Upper lobe of left lung (tissue), 6 donors: ENCODE measurements around the gene MLH1. TPM values are rescaled to one million over a fixed set of nuclear protein-coding genes. Genes with fewer than 3 reads are reported as not detected.

ENCODE experiments used
- ATAC-seq, 2 donors: fragments of 200-7000 bp; cut with Tn5 transposase; one replicate each; pipeline ENCODE4 v1.9.1; 2022; ENCODE audit warnings: mild to moderate bottlenecking in 2 of 2, moderate library complexity in 2 of 2; ENCODE audit not compliant: low FRiP score in 2 of 2
- DNase-seq, 2 donors: peaks; one replicate each; pipeline ENCODE4 v3.0.0-alpha.2; 2019 to 2020
- H3K27ac ChIP-seq, 4 donors: fragments of 200-600 bp; sonication (generic); one replicate each; pipeline ENCODE4 v1.5.1; 2016 to 2019
- H3K27me3 ChIP-seq, 4 donors: fragments of 200-600 bp; sonication (generic); one replicate each; pipeline ENCODE4 v1.5.1; 2017 to 2019
- H3K36me3 ChIP-seq, 4 donors: fragments of 200-600 bp; sonication (generic); one replicate each; pipeline ENCODE4 v1.5.1; 2016 to 2019
- H3K4me1 ChIP-seq, 4 donors: fragments of 200-600 bp; sonication (generic); one replicate each; pipeline ENCODE4 v1.5.1; 2018 to 2019
- H3K4me3 ChIP-seq, 4 donors: fragments of 200-600 bp; sonication (generic); one replicate each; pipeline ENCODE4 v1.5.1; 2017 to 2019; ENCODE audit warnings: mild to moderate bottlenecking in 2 of 4, moderate library complexity in 1 of 4
- H3K9me3 ChIP-seq, 4 donors: fragments of 200-600 bp; sonication (generic); one replicate each; pipeline ENCODE4 v1.5.1; 2018 to 2019
- EP300 ChIP-seq, 4 donors: sonication (generic); formaldehyde crosslinking; IDR thresholded peaks; one replicate each; pipeline ENCODE4 v1.5.1; 2017; ENCODE audit warnings: antibody characterized with exemption in 4 of 4, control low read depth in 2 of 4
- POLR2A ChIP-seq, 4 donors: fragments of 450-650 bp; IDR thresholded peaks; one replicate each; pipeline ENCODE4 v1.5.1; 2016 to 2017; ENCODE audit warnings: antibody characterized with exemption in 4 of 4, mild to moderate bottlenecking in 2 of 4
- POLR2AphosphoS5 ChIP-seq, 2 donors: sonication (generic); formaldehyde crosslinking; IDR thresholded peaks; one replicate each; pipeline ENCODE4 v1.5.1; 2017; ENCODE audit warnings: antibody characterized with exemption in 2 of 2
- WGBS, 2 donors: methylation state at CpG; one replicate each; pipeline ENCODE4 v1.1.5; 2017 to 2018; 5-methylcytosine and 5-hydroxymethylcytosine counted together
- total RNA-seq, 6 donors: library from RNA; depleted of rRNA in 4 of 6; stranded (reverse); fragments of >200 nt in 4 of 6; gene quantifications; one replicate each; pipeline versions ENCODE4 v1.1.0 to v1.2.1, GENCODE V29; 2016 to 2021
- TF ChIP-seq, protein P1 (sequence below), 6 experiments: fragments of 450-650 bp in 4 of 6; fragments of 200-600 bp in 2 of 6; sonication (generic) in 2 of 6; IDR thresholded peaks; one replicate each; pipeline ENCODE4 v1.5.1; 2016 to 2019; ENCODE audit warnings: antibody characterized with exemption in 6 of 6
- donor health status: DM: no; HTN: no; CAD: no; lungs with moderate emphysema.
- donor health status: DM: no; HTN: yes; CAD: no; lungs with severe emphysema.

The MLH1 gene
- total RNA-seq, 6 donors from 2014 or later = 31.7 to 97.4 (median 37.2) TPM

DNA sequence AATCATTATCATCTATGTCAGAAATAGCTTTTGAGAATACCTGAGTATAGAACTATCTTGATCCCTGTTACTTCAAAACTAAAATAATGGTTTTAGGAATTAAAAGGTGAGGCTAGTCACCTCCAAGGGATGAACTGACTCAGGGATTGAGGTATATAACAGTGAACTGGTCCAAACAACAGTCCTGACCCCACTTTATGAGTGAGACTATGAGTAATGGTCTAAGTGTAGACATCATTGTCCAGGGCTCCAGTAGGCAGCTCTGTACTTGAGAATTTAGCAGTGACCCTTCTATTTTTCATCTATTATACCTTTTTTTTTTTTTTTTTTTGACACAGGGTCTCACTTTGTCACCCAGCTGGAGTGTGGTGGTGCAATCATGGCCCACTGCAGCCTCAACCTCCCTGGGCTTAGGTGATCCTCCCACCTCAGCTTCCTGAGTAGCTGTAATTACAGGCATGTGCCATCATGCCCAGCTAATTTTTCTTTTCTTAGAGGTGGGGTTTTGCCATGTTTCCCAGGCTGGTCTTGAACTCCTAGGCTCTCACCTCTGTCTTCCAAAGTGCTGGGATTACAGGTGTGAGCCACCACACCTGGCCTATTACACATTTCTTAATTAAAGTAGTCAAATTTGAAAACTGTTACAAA is 36.3 kb downstream of the MLH1 start:
- Histone ChIP-seq H3K4me3 (no peak overlapping the region), H3K27ac (peak overlapping the region in 3 of 4 donors; percentile 3 to 72 (median 63)), H3K4me1 (peaks cover 0 to 9% (median 5%) of the 10 kb centered on the region in 4 donors), H3K27me3 (no peaks in the 10 kb centered on the region), H3K36me3 (peaks cover 9 to 84% (median 43%) of the 10 kb centered on the region in 4 donors), H3K9me3 (no peaks in the 10 kb centered on the region)
- DNase-seq = no peak
- ATAC-seq = no peak
- no peak for TF ChIP-seq POLR2A (IDR thresholded peaks at IDR 0.05)
- no peak for TF ChIP-seq POLR2AphosphoS5 (IDR thresholded peaks at IDR 0.05)
- TF ChIP-seq, protein P1, sequence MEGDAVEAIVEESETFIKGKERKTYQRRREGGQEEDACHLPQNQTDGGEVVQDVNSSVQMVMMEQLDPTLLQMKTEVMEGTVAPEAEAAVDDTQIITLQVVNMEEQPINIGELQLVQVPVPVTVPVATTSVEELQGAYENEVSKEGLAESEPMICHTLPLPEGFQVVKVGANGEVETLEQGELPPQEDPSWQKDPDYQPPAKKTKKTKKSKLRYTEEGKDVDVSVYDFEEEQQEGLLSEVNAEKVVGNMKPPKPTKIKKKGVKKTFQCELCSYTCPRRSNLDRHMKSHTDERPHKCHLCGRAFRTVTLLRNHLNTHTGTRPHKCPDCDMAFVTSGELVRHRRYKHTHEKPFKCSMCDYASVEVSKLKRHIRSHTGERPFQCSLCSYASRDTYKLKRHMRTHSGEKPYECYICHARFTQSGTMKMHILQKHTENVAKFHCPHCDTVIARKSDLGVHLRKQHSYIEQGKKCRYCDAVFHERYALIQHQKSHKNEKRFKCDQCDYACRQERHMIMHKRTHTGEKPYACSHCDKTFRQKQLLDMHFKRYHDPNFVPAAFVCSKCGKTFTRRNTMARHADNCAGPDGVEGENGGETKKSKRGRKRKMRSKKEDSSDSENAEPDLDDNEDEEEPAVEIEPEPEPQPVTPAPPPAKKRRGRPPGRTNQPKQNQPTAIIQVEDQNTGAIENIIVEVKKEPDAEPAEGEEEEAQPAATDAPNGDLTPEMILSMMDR (IDR thresholded peaks at IDR 0.05) = no peak
- TF ChIP-seq EP300 (IDR thresholded peaks at IDR 0.05) = no peak

DNA sequence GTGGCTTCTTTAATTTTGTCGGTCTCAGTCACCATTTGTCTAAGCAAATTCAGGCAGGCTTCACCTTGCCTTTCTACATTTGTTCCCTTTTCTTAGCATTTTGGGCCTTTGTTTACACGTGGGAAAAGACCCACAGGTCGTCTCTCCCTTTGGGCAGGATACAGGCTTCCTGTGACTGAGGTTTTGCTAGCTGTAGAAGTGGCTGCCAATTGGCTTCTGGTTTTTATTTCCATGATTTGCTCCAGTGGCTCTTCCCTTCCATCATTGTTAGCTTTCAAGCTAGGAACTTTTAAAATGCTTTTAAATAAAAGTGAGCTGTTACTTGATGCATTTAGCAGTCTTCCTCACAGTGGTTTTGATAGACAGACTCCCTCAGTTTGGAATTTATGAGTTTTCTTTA is 37.3 kb downstream of the MLH1 start:
- no peaks in the 10 kb centered on the region for H3K27me3 ChIP-seq
- H3K27ac ChIP-seq = peak overlapping the region in 3 of 4 donors; percentile 0 to 63 (median 40)
- H3K9me3 ChIP-seq = no peaks in the 10 kb centered on the region
- WGBS, 2 donors = 42 to 54% methylated on average over 3 of the region's 3 CpGs
- ATAC-seq (no peak), DNase-seq (no peak)
- peaks cover 9 to 91% (median 48%) of the 10 kb centered on the region in 4 donors for H3K36me3 ChIP-seq
- H3K4me1 ChIP-seq = peaks cover 0 to 5% (median 4%) of the 10 kb centered on the region in 4 donors
- H3K4me3 ChIP-seq = no peak overlapping the region
- TF ChIP-seq POLR2AphosphoS5 (IDR thresholded peaks at IDR 0.05) (no peak), POLR2A (IDR thresholded peaks at IDR 0.05) (no peak), EP300 (IDR thresholded peaks at IDR 0.05) (no peak)
- TF ChIP-seq, protein P1 (IDR thresholded peaks at IDR 0.05) = no peak

DNA sequence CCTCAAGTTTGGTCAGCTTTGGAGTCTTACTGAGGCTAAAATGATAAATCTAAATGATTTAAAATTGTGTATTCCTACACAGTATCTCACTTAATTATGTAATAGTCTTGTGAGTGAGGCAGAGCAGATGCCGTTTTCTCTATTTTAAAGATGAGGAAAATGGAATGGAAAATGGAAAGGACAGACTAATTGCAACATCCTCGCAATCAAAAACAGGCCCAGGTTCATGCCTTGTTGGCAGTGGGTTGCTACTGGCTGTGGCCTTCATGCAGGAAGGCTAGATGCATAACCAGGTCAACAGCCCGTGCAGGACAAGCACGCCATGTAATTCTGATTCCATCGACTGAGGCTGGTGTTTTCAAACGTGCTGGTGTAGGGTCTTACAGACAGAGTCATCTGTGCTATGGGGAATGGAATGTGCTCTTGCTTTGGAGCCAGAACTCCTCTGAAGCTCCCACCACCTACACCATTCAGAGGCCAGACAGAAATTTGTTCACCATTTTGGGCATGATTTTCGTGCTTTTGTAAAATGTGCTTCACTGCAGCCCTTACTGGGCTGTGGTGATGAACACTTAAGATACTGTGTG is 37.9 kb downstream of the MLH1 start:
- no peaks in the 10 kb centered on the region for H3K27me3 ChIP-seq
- ATAC-seq = peak; percentile 20 to 51
- no peaks in the 10 kb centered on the region for H3K9me3 ChIP-seq
- H3K36me3 ChIP-seq = peaks cover 6 to 91% (median 50%) of the 10 kb centered on the region in 4 donors
- peaks cover 0 to 5% (median 4%) of the 10 kb centered on the region in 4 donors for H3K4me1 ChIP-seq
- H3K27ac ChIP-seq = peak overlapping the region in 2 of 4 donors; percentile 22 to 40
- no peak for DNase-seq
- no peak overlapping the region for H3K4me3 ChIP-seq
- TF ChIP-seq POLR2AphosphoS5 (IDR thresholded peaks at IDR 0.05) = peak in 1 of 2 donors; percentile 8
- no peak for TF ChIP-seq EP300 (IDR thresholded peaks at IDR 0.05)
- WGBS, 2 donors = 81 to 90% methylated on average over 7 of the region's 7 CpGs

DNA sequence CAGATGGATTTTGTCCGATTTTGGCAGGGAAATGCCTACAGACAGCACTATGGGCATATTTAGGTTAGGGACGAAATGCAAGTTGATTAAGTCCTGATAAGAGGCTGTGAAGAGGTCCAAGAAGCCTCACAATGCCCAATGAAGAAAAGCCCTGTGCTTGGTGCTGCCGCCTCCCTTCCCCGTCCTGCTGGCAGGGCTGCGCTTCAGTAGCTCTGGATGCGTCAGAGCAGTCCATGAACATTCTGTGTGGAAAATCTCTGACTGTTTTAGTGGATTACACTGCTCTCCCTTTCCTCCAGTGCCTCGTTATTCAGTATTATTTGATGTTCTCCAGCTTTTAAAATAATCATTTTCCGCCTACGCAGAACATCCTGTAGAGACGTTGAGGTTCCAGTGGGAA is 39.6 kb downstream of the MLH1 start:
- DNase-seq = peak in 1 of 2 donors; percentile 8
- Histone ChIP-seq H3K4me1 (peaks cover 0 to 5% (median 4%) of the 10 kb centered on the region in 4 donors), H3K27ac (peak overlapping the region in 2 of 4 donors; percentile 9 to 52), H3K27me3 (no peaks in the 10 kb centered on the region), H3K36me3 (peaks cover 5 to 87% (median 46%) of the 10 kb centered on the region in 4 donors), H3K9me3 (no peaks in the 10 kb centered on the region), H3K4me3 (no peak overlapping the region)
- 82 to 85% methylated on average over 10 of the region's 10 CpGs for WGBS, 2 donors
- TF ChIP-seq, protein P1 (IDR thresholded peaks at IDR 0.05) = no peak
- peak; percentile 59 to 82 for ATAC-seq

DNA sequence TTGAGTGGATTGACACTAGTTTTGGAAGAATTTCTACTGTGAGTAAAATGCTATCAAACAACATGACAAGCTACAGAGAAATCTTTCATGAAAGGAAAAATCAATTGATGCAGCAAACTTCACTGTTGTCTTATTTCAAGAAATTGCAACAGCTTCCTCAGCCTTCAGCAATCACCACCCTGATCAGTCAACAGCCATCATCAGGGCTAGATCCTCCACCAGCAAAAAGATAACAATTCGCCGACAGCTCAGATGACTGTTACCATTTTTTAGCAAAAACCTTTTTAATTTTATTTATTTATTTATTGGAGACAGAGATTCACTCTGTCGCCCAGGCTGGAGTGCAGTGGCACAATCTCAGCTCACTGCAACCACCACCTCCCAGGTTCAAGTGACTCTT is 44.0 kb downstream of the MLH1 start:
- H3K27me3 ChIP-seq = no peaks in the 10 kb centered on the region
- no peak for DNase-seq
- H3K4me1 ChIP-seq = no peaks in the 10 kb centered on the region
- TF ChIP-seq, protein P1 (IDR thresholded peaks at IDR 0.05) = no peak
- TF ChIP-seq POLR2A (IDR thresholded peaks at IDR 0.05) (no peak), EP300 (IDR thresholded peaks at IDR 0.05) (no peak), POLR2AphosphoS5 (IDR thresholded peaks at IDR 0.05) (no peak)
- H3K36me3 ChIP-seq = peaks cover 0 to 72% (median 29%) of the 10 kb centered on the region in 4 donors
- ATAC-seq = no peak
- no peaks in the 10 kb centered on the region for H3K9me3 ChIP-seq
- no peak overlapping the region for H3K27ac ChIP-seq
- WGBS, 2 donors = 92 to 99% methylated on average over 3 of the region's 3 CpGs
- no peak overlapping the region for H3K4me3 ChIP-seq
